ENCODE data around the gene CHRNA7. TPM values are rescaled to one million over a fixed set of nuclear protein-coding genes. Genes with fewer than 3 reads are reported as not detected.

The CHRNA7 gene
- total RNA-seq, 1 experiment from 2014 or later = 2.0 TPM

DNA sequence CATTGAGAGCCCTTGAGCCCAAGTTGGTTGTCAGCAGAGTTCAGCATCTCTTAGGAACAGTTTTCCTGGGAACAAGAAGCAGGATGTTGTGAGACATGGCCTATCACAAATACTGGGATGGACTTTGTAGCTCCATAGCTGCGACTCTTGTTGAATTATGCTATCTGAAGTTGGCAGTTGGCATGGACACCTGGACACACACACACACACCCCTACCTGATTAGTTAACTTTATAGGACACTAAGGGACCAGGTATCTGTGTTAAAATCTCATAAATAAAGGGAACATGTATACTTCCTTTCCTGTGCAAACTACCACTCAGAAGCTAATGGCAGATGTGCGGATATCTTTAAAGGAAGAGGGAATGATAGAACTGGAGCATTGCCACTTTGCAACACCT, 10.2 kb upstream of the CHRNA7 start:
- no TSS peak for BruUV-seq (replicated peaks)
- intact Hi-C loops (cut with micrococcal nuclease; ENCODE audit: unreplicated experiment) = no loop called here
- no peaks in the 10 kb centered on the region for H3K9me3 Mint-ChIP-seq (ENCODE audit: low read depth, unreplicated experiment)
- H3K4me3 Mint-ChIP-seq (ENCODE audit: low read depth, unreplicated experiment) = no peak overlapping the region
- no peak for DNase-seq
- H3K27ac Mint-ChIP-seq (ENCODE audit: unreplicated experiment) = no peak overlapping the region
- CTCF ChIA-PET = no interaction called here
- no peaks in the 10 kb centered on the region for H3K4me1 Mint-ChIP-seq (ENCODE audit: low read depth, unreplicated experiment)
- TF ChIP-seq, protein P1, sequence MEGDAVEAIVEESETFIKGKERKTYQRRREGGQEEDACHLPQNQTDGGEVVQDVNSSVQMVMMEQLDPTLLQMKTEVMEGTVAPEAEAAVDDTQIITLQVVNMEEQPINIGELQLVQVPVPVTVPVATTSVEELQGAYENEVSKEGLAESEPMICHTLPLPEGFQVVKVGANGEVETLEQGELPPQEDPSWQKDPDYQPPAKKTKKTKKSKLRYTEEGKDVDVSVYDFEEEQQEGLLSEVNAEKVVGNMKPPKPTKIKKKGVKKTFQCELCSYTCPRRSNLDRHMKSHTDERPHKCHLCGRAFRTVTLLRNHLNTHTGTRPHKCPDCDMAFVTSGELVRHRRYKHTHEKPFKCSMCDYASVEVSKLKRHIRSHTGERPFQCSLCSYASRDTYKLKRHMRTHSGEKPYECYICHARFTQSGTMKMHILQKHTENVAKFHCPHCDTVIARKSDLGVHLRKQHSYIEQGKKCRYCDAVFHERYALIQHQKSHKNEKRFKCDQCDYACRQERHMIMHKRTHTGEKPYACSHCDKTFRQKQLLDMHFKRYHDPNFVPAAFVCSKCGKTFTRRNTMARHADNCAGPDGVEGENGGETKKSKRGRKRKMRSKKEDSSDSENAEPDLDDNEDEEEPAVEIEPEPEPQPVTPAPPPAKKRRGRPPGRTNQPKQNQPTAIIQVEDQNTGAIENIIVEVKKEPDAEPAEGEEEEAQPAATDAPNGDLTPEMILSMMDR (IDR thresholded peaks at IDR 0.05; ENCODE audit: unreplicated experiment) = no peak
- H3K36me3 Mint-ChIP-seq (ENCODE audit: insufficient read depth, unreplicated experiment) = no peaks in the 10 kb centered on the region
- H3K27me3 Mint-ChIP-seq (ENCODE audit: unreplicated experiment) = no peaks in the 10 kb centered on the region

DNA sequence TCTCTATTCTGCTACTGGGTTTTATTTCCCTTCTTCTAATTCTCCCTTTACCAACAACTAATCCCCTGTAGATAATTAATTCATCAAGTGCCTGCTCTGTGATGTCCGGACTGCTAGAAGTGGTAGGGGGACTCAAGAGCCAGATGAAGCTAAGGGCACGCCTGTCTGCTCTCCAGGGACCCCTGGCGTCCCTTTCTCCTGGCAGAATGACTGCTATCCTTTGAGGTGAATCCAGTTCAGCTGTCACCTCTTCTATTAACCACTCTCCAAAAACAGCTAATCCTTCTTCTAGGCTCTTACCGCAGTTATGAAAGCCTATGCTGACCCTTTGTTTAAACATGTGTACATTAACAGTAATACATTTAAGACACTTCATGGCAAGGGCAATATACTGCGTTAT, 1.4 kb upstream of the CHRNA7 start:
- intact Hi-C loops (cut with micrococcal nuclease; ENCODE audit: unreplicated experiment) = no loop called here
- H3K27ac Mint-ChIP-seq (ENCODE audit: unreplicated experiment) = no peak overlapping the region
- no peaks in the 10 kb centered on the region for H3K9me3 Mint-ChIP-seq (ENCODE audit: low read depth, unreplicated experiment)
- CTCF ChIA-PET = interaction anchor here (0.7 to 1.3 kb wide), 2 partner anchors 14 to 51 kb away, joined by 4 to 5 read pairs; no protein-coding TSS in a partner anchor
- H3K4me1 Mint-ChIP-seq (ENCODE audit: low read depth, unreplicated experiment) = no peaks in the 10 kb centered on the region
- BruUV-seq (replicated peaks) = no TSS peak
- H3K36me3 Mint-ChIP-seq (ENCODE audit: insufficient read depth, unreplicated experiment) = peaks cover 9% of the 10 kb centered on the region
- H3K27me3 Mint-ChIP-seq (ENCODE audit: unreplicated experiment) = no peaks in the 10 kb centered on the region
- no peak for DNase-seq
- no peak overlapping the region for H3K4me3 Mint-ChIP-seq (ENCODE audit: low read depth, unreplicated experiment)
- TF ChIP-seq, protein P1 (IDR thresholded peaks at IDR 0.05; ENCODE audit: unreplicated experiment) = no peak

DNA sequence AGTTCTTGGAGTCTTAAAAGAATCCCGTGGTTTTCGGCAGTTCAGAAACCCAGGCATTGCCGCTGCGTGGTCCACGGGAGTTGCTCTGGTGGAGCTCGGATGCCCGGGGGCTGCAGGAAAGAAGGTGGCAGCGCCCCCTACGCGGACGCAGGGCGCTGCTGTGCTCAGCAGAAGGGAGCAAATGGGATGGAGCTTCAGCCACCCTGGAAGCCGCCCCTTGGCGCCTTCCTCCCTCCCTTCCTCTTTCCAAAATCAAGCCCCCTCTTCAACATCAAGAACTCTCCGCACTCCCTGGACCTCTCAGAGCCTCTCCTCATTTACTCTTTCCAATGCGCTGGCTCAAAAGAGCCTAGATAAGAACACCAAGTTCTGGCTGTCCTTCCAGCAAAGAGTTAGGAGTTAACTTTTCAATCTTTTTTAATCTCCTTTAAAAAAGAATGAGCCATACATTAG, 880 bp upstream of the CHRNA7 start:
- DNase-seq = peak; percentile 16
- TF ChIP-seq, protein P1 (IDR thresholded peaks at IDR 0.05; ENCODE audit: unreplicated experiment) = no peak
- no TSS peak for BruUV-seq (replicated peaks)
- no peaks in the 10 kb centered on the region for H3K4me1 Mint-ChIP-seq (ENCODE audit: low read depth, unreplicated experiment)
- peaks cover 9% of the 10 kb centered on the region for H3K36me3 Mint-ChIP-seq (ENCODE audit: insufficient read depth, unreplicated experiment)
- intact Hi-C loops (cut with micrococcal nuclease; ENCODE audit: unreplicated experiment) = no loop called here
- CTCF ChIA-PET = interaction anchor here (0.7 to 1.3 kb wide), 2 partner anchors 13 to 52 kb away, joined by 4 to 5 read pairs; no protein-coding TSS in a partner anchor
- peak overlapping the region; percentile 67 for H3K4me3 Mint-ChIP-seq (ENCODE audit: low read depth, unreplicated experiment)
- H3K27ac Mint-ChIP-seq (ENCODE audit: unreplicated experiment) = no peak overlapping the region
- no peaks in the 10 kb centered on the region for H3K9me3 Mint-ChIP-seq (ENCODE audit: low read depth, unreplicated experiment)
- H3K27me3 Mint-ChIP-seq (ENCODE audit: unreplicated experiment) = no peaks in the 10 kb centered on the region

DNA sequence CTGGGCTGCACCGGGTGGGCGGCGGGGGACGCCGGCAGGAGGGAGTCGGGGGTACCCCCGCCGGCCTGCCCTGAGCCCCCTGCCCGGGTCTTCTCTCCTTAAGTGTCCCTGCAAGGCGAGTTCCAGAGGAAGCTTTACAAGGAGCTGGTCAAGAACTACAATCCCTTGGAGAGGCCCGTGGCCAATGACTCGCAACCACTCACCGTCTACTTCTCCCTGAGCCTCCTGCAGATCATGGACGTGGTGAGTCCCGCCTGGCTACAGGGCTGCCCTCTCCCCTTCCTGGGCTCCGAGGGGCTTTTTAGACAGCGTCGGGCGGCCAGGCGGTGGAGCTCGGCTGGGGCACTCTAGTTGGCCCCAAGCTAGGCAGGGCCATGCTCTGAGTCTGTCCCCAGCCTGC, 480 bp downstream of the CHRNA7 start:
- no peak for DNase-seq
- no peaks in the 10 kb centered on the region for H3K27me3 Mint-ChIP-seq (ENCODE audit: unreplicated experiment)
- TF ChIP-seq, protein P1 (IDR thresholded peaks at IDR 0.05; ENCODE audit: unreplicated experiment) = no peak
- no peaks in the 10 kb centered on the region for H3K4me1 Mint-ChIP-seq (ENCODE audit: low read depth, unreplicated experiment)
- CTCF ChIA-PET = no interaction called here
- BruUV-seq (replicated peaks) = no TSS peak
- intact Hi-C loops (cut with micrococcal nuclease; ENCODE audit: unreplicated experiment) = no loop called here
- H3K4me3 Mint-ChIP-seq (ENCODE audit: low read depth, unreplicated experiment) = peak overlapping the region; percentile 64
- peaks cover 9% of the 10 kb centered on the region for H3K36me3 Mint-ChIP-seq (ENCODE audit: insufficient read depth, unreplicated experiment)
- no peaks in the 10 kb centered on the region for H3K9me3 Mint-ChIP-seq (ENCODE audit: low read depth, unreplicated experiment)
- H3K27ac Mint-ChIP-seq (ENCODE audit: unreplicated experiment) = no peak overlapping the region
